ENCODE data around the gene ABHD17B. TPM values are rescaled to one million over a fixed set of nuclear protein-coding genes. Genes with fewer than 3 reads are reported as not detected.

Gene ABHD17B
- total RNA-seq, 1 experiment from 2014 or later, result 48.2 TPM

- H3K4me3 ChIP-seq, result no peak overlapping the region
- no peaks in the 10 kb centered on the region for H3K4me1 ChIP-seq
- H3K27ac ChIP-seq, result no peak overlapping the region
- no peak for DNase-seq
- H3K27me3 ChIP-seq, result no peaks in the 10 kb centered on the region
- peaks cover 7% of the 10 kb centered on the region for H3K9me3 ChIP-seq (replicated peaks)
- peaks cover 10% of the 10 kb centered on the region; the same call in 1 of the 2 replicates for H3K36me3 ChIP-seq
Observed at GRCh38 chr9:71878327-71879274, 32.4 kb downstream of the ABHD17B start.

DNA sequence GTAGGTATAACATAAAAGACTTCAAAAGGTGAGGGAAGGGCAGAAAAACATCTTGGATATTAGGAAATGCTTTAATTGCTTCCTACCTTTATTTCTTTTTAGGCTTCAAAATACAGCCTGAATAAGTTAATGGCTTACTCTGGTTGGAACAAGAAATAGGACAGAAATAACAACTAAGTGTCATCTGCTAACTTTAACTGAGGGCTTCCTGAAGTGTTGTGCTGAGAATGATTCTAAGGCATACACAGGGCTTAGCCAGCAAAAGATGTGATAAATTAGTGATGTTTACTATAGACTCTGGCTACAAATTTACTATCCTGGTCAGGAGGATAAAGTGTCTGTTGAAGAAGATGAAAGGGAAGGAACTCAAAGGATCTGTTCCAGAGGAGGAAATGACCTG lies 34.2 kb downstream of the ABHD17B start:
- no peak overlapping the region for H3K27ac ChIP-seq
- DNase-seq, result no peak
- no peaks in the 10 kb centered on the region for H3K4me1 ChIP-seq
- H3K36me3 ChIP-seq, result peaks cover 12% of the 10 kb centered on the region
- H3K27me3 ChIP-seq, result no peaks in the 10 kb centered on the region
- no peak overlapping the region for H3K4me3 ChIP-seq
- peaks cover 7% of the 10 kb centered on the region for H3K9me3 ChIP-seq (replicated peaks)

DNA sequence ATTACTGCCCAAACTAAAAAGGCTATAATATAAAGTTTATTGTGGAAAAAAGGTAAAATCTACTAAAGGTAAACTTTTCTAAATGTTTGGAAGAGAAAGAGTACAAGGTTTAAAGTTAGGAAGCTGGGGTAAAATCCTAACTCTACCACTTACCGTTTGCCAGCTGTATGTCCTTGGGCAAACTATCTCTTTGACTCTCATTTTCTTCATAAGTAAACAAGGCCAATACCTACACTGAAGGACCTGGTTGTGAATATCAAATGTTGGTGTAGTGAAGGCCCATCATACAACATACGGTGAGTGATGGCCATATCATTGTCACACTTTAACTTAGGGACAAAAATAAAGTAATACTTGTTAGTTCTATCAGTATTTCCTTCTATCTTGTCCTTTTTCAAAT lies 34.9 kb downstream of the ABHD17B start:
- no peak for DNase-seq
- H3K4me1 ChIP-seq, result no peaks in the 10 kb centered on the region
- H3K27me3 ChIP-seq, result no peaks in the 10 kb centered on the region
- H3K27ac ChIP-seq, result no peak overlapping the region
- H3K36me3 ChIP-seq, result peaks cover 15% of the 10 kb centered on the region
- peaks cover 7% of the 10 kb centered on the region for H3K9me3 ChIP-seq (replicated peaks)
- H3K4me3 ChIP-seq, result no peak overlapping the region

DNA sequence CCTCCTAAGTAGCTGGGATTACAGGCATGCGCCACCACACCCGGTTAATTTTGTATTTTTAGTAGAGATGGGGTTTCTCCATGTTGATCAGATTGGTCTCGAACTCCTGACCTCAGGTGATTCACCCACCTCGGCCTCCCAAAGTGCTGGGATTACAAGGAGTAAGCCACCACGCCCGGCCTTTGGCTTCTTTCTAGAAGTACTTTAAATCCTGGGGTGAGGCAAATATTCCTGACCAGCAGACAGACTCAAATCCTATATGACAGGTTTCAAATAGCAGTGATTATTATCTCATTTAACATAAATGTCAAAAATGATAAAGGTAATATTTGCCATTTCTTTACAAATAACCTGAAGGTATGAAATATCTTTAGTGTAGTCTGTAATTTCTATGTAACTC lies 35.6 kb downstream of the ABHD17B start:
- Histone ChIP-seq H3K27ac (no peak overlapping the region), H3K4me3 (no peak overlapping the region), H3K36me3 (peaks cover 19% of the 10 kb centered on the region), H3K9me3 (replicated peaks) (peaks cover 7% of the 10 kb centered on the region), H3K27me3 (no peaks in the 10 kb centered on the region), H3K4me1 (no peaks in the 10 kb centered on the region)
- DNase-seq, result no peak

DNA sequence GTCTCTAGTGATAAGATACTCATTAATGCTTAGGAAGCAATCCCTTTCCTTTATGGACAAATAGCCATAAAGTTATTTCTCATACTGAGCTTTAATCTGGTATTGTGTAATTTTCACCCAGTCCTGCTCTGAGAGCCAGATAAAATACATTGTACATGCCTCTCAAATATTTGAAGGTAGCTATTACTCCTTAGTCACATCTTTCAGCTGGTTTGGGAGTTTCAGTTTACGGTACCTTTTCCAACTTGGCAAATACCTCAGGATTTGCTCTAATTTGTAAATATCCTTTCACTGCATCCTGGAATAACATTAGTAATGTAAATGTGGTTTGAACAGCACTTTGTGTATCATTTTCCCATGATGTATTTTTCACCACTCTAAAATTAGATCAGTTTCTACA lies 47.4 kb downstream of the ABHD17B start:
- H3K27me3 ChIP-seq, result no peaks in the 10 kb centered on the region
- H3K4me3 ChIP-seq, result no peak overlapping the region
- no peak for DNase-seq
- H3K27ac ChIP-seq, result no peak overlapping the region
- peaks cover 20% of the 10 kb centered on the region for H3K36me3 ChIP-seq
- H3K9me3 ChIP-seq (replicated peaks), result peaks cover 4% of the 10 kb centered on the region; the same call in 1 of the 2 replicates
- no peaks in the 10 kb centered on the region for H3K4me1 ChIP-seq

- H3K4me3 ChIP-seq, result no peak overlapping the region
- peaks cover 4% of the 10 kb centered on the region; the same call in 1 of the 2 replicates for H3K9me3 ChIP-seq (replicated peaks)
- no peaks in the 10 kb centered on the region for H3K27me3 ChIP-seq
- H3K36me3 ChIP-seq, result peaks cover 12% of the 10 kb centered on the region
- H3K4me1 ChIP-seq, result no peaks in the 10 kb centered on the region
- DNase-seq, result no peak
- no peak overlapping the region for H3K27ac ChIP-seq
Observed at GRCh38 chr9:71861618-71862017, 49.4 kb downstream of the ABHD17B start.

DNA sequence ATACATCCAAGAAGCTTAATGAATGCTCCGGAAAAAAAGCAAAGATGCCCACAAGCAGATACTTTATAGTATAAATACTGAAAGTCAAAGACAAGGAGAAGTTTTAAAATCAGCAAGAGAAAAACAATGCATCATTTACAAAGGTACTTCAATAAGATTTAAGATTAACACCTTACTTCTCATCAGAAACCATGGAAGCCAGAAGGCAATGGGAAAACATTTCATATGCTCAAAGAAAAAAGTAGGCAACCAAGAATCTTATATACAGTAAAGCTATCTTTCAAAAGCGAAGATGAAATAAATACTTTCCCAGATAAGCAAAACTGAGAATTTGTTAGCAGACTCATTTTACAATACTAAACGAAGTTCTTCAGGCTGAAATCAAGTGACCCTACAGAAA lies 51.1 kb downstream of the ABHD17B start:
- no peaks in the 10 kb centered on the region for H3K27me3 ChIP-seq
- DNase-seq, result no peak
- peaks cover 4% of the 10 kb centered on the region; the same call in 1 of the 2 replicates for H3K36me3 ChIP-seq
- H3K27ac ChIP-seq, result no peak overlapping the region
- peaks cover 4% of the 10 kb centered on the region; the same call in 1 of the 2 replicates for H3K9me3 ChIP-seq (replicated peaks)
- no peak overlapping the region for H3K4me3 ChIP-seq
- H3K4me1 ChIP-seq, result no peaks in the 10 kb centered on the region

DNA sequence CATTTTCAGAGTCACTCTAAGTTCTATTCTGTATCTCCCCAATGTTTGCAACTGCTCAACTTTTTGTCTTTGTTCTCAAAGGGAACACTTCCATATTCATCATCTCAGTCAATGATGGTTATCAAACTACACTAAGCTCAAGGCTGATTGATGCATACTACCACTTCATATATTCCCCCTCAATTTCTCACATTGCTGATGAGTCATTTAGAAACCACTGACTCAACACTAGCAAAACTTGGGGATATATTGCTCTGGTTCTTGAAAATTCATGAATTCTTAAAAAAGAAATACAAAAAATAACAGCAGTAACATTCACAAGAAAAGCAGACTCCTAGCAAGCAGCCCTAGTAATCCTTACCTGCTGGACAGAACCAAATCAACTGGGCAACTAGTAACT lies 52.2 kb downstream of the ABHD17B start:
- Histone ChIP-seq H3K36me3 (peaks cover 4% of the 10 kb centered on the region; the same call in 1 of the 2 replicates), H3K4me3 (no peak overlapping the region), H3K27me3 (no peaks in the 10 kb centered on the region), H3K27ac (no peak overlapping the region), H3K9me3 (replicated peaks) (peaks cover 4% of the 10 kb centered on the region; the same call in 1 of the 2 replicates), H3K4me1 (no peaks in the 10 kb centered on the region)
- no peak for DNase-seq

GRCh38 chr9:71858102-71858798 lies 52.7 kb downstream of the ABHD17B start:
- peaks cover 4% of the 10 kb centered on the region; the same call in 1 of the 2 replicates for H3K36me3 ChIP-seq
- H3K9me3 ChIP-seq (replicated peaks), result peaks cover 4% of the 10 kb centered on the region; the same call in 1 of the 2 replicates
- DNase-seq, result no peak
- no peak overlapping the region for H3K27ac ChIP-seq
- no peaks in the 10 kb centered on the region for H3K27me3 ChIP-seq
- H3K4me3 ChIP-seq, result no peak overlapping the region
- H3K4me1 ChIP-seq, result no peaks in the 10 kb centered on the region

DNA sequence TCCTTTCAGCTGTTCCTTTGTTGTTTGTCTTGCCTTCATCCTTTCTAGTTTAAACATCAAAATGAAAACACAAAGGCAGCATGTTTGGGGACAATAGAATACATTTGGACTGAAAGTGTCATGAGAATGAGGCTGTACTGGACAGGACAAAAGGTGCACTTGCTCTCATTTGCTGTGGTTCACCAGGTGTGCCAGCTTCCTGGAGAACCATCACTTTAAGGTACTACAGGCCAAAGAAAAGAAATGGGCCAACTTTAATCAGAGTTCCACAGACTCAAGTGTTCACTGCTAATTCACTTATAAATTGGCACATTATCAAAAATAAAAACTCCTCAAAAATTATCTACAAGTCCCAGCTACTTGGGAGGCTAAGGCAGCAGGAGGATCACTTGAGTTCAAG lies 53.8 kb downstream of the ABHD17B start:
- no peaks in the 10 kb centered on the region for H3K4me1 ChIP-seq
- no peak overlapping the region for H3K27ac ChIP-seq
- H3K4me3 ChIP-seq, result no peak overlapping the region
- no peak for DNase-seq
- H3K36me3 ChIP-seq, result no peaks in the 10 kb centered on the region; the same call in 1 of the 2 replicates
- H3K27me3 ChIP-seq, result no peaks in the 10 kb centered on the region
- H3K9me3 ChIP-seq (replicated peaks), result peaks cover 4% of the 10 kb centered on the region; the same call in 1 of the 2 replicates

DNA sequence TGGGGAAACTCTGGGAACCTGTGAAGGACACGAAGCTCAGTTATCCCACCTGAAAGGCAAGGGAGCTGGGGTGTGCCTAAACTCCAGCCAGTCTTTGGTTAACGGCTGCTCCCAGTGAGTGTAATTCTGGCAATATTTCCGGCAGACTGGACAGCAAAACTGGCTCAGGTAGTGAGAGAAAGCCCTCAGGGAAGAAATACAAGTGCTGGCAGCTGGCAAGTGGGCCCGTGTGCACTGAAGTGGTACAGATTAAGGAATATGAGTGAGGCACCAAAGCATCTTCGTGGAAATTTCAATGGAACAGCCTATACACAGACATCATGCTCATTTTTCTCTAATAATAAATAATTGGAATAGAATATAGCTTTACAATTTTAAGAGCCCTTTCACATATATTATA lies 56.2 kb downstream of the ABHD17B start:
- DNase-seq, result peak in 1 of 2 experiments; percentile 33
- H3K27me3 ChIP-seq, result no peaks in the 10 kb centered on the region
- H3K9me3 ChIP-seq (replicated peaks), result no peaks in the 10 kb centered on the region
- H3K36me3 ChIP-seq, result no peaks in the 10 kb centered on the region
- H3K4me3 ChIP-seq, result no peak overlapping the region
- H3K27ac ChIP-seq, result no peak overlapping the region
- H3K4me1 ChIP-seq, result no peaks in the 10 kb centered on the region

- H3K27ac ChIP-seq, result no peak overlapping the region
Observed at GRCh38 chr9:71853084-71853483, 57.9 kb downstream of the ABHD17B start.

GRCh38 chr9:71850996-71851395 lies 60.0 kb downstream of the ABHD17B start:
- Histone ChIP-seq H3K4me1 (no peaks in the 10 kb centered on the region), H3K4me3 (no peak overlapping the region), H3K27ac (no peak overlapping the region), H3K36me3 (no peaks in the 10 kb centered on the region), H3K27me3 (no peaks in the 10 kb centered on the region), H3K9me3 (replicated peaks) (no peaks in the 10 kb centered on the region)
- DNase-seq, result no peak

More at GRCh38 chr9:71853084-71853483, 57.9 kb downstream of the ABHD17B start:
- H3K4me3 ChIP-seq, result no peak overlapping the region
- no peaks in the 10 kb centered on the region for H3K27me3 ChIP-seq
- no peak for DNase-seq
- no peaks in the 10 kb centered on the region for H3K9me3 ChIP-seq (replicated peaks)
- H3K36me3 ChIP-seq, result no peaks in the 10 kb centered on the region
- no peaks in the 10 kb centered on the region for H3K4me1 ChIP-seq

- Histone ChIP-seq H3K4me3 (no peak overlapping the region), H3K9me3 (replicated peaks) (no peaks in the 10 kb centered on the region), H3K4me1 (no peaks in the 10 kb centered on the region), H3K27ac (no peak overlapping the region), H3K27me3 (no peaks in the 10 kb centered on the region), H3K36me3 (no peaks in the 10 kb centered on the region)
- no peak for DNase-seq
Observed at GRCh38 chr9:71847892-71848291, 63.1 kb downstream of the ABHD17B start.

DNA sequence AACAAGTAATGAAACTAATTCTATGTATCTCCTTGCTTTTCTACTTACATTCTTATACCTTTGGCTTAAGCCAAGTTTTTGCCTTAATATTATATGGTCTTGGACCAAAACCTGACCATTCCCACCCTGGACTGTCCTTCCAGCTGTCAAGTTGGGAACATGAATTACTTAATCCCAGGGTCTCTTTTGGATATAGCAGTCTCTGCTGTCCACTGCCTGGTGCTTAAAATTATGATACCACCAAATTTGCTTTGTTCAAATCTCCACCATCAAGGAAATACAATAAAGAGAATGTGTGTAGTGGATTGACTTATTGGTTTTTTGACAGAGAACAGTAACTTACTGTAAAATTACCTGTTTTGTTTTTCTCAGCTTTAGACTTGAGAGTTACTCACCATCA lies 66.2 kb downstream of the ABHD17B start:
- no peaks in the 10 kb centered on the region for H3K9me3 ChIP-seq (replicated peaks)
- no peak overlapping the region for H3K27ac ChIP-seq
- H3K4me3 ChIP-seq, result no peak overlapping the region
- H3K27me3 ChIP-seq, result no peaks in the 10 kb centered on the region
- DNase-seq, result no peak
- no peaks in the 10 kb centered on the region for H3K4me1 ChIP-seq
- H3K36me3 ChIP-seq, result no peaks in the 10 kb centered on the region

Measured in SJCRH30 (cell line).